GM20000 (cell line): ENCODE measurements around the gene CDX2.
A peak's percentile ranks its signal among the peaks of the same experiment; 100 is the strongest.

Source experiments
- DNase-seq: peaks from one replicate; pipeline ENCODE4 v3.0.0; 2012; ENCODE audit warnings: low spot score
- TF ChIP-seq, protein P1 (sequence below): IDR thresholded peaks from 2 replicates; pipeline ENCODE4 v1.5.1; 2012; ENCODE audit warnings: mild to moderate bottlenecking, control low read depth; ENCODE audit errors: extremely low read depth, missing control alignments

Gene CDX2

DNA sequence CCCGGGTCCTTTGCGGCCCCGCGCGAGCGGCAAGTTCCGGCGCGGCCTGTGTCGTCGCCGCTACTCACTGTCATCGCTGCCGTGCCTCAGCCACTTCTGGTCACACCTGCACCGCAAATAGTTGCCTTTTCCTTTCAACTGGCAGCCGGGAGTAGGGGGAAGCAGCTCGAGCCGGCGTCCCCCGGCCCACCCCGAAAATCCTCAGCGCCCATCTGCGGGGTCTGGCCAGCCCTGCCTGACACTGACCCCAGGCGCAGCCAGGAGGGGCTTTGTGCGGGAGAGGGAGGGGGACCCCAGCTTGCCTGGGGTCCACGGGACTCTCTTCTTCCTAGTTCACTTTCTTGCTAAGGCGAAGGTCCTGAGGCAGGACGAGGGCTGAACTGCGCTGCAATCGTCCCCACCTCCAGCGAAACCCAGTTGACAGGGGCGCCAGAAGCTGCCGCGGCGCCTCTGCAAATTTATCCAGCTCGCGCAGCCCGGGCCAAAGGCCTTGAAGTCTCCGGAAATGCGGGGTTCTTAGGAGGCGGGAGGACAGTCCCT lies 47.6 kb downstream of the CDX2 start:
- peak; percentile 66 for DNase-seq
- TF ChIP-seq, protein P1, sequence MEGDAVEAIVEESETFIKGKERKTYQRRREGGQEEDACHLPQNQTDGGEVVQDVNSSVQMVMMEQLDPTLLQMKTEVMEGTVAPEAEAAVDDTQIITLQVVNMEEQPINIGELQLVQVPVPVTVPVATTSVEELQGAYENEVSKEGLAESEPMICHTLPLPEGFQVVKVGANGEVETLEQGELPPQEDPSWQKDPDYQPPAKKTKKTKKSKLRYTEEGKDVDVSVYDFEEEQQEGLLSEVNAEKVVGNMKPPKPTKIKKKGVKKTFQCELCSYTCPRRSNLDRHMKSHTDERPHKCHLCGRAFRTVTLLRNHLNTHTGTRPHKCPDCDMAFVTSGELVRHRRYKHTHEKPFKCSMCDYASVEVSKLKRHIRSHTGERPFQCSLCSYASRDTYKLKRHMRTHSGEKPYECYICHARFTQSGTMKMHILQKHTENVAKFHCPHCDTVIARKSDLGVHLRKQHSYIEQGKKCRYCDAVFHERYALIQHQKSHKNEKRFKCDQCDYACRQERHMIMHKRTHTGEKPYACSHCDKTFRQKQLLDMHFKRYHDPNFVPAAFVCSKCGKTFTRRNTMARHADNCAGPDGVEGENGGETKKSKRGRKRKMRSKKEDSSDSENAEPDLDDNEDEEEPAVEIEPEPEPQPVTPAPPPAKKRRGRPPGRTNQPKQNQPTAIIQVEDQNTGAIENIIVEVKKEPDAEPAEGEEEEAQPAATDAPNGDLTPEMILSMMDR, result no peak

DNA sequence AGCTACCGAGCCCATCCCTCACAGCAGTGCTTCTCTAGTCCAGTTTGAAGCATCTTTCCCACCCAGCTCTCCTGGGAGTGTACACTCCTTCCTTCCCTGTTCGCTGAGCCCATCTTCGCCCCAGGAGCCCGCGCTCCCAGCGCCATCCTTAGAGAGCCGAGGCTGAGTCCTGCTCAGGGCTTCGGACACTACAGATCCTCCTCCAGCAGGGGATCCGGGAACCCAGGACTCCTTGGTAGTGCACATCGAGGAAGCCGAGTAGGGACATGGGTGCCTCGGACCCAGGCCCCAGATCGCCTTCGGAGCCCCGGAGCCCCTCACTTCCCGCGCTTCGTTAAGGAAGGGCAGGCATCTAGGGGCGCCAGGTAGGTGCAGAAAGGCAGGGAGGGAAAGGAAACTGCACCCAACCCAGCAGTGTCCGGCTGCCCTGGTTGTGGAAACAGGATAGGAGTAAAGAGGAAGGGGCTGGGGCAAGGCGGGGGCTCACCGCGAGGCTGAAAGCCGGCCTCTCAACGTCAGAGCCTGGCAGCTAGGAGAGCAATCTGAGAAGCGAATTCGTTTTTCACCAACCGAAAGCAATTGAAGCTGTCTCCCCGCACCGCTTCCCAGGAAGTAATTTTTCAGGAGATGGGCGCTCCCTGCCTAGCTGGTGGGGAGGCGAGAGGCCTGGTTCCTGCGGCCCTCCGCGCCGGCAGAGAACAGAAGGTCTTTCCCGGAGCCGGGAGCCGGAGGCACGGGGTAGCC lies 48.3 kb downstream of the CDX2 start:
- DNase-seq, result peak; percentile 46
- TF ChIP-seq, protein P1, result no peak

DNA sequence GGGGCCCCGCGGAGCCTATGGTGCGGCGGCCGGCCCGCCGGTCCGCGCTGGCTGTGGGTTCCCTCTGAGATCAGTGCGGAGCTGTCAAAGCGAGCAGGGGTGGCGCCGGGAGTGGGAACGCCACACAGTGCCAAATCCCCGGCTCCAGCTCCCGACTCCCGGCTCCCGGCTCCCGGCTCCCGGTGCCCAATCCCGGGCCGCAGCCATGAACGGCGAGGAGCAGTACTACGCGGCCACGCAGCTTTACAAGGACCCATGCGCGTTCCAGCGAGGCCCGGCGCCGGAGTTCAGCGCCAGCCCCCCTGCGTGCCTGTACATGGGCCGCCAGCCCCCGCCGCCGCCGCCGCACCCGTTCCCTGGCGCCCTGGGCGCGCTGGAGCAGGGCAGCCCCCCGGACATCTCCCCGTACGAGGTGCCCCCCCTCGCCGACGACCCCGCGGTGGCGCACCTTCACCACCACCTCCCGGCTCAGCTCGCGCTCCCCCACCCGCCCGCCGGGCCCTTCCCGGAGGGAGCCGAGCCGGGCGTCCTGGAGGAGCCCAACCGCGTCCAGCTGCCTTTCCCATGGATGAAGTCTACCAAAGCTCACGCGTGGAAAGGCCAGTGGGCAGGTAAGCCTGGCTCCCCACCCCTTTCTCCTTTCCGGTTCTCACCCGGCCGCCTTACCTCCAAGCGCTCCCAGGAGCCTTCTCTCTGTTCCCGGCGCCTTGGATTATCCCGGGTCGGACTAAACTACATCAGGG lies 49.0 kb downstream of the CDX2 start, which contains the start of gene PDX1:
Gene PDX1, plus strand, starts transcription at position 67 of the 743 bp plus-strand sequence. Its CDS starts 139 bp downstream, at position 206.
- DNase-seq, result no peak
- TF ChIP-seq, protein P1, result no peak

DNA sequence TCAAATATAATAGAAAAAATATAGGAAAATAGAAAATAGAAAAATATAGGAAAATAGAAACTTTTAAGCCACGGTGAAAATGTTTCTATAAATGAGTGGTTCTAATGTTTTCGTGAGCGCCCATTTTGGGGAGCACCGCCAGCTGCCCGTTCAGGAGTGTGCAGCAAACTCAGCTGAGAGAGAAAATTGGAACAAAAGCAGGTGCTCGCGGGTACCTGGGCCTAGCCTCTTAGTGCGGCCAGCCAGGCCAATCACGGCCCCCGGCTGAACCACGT lies 49.5 kb downstream of the CDX2 start:
- DNase-seq, result peak; percentile 82
- TF ChIP-seq, protein P1, result no peak

DNA sequence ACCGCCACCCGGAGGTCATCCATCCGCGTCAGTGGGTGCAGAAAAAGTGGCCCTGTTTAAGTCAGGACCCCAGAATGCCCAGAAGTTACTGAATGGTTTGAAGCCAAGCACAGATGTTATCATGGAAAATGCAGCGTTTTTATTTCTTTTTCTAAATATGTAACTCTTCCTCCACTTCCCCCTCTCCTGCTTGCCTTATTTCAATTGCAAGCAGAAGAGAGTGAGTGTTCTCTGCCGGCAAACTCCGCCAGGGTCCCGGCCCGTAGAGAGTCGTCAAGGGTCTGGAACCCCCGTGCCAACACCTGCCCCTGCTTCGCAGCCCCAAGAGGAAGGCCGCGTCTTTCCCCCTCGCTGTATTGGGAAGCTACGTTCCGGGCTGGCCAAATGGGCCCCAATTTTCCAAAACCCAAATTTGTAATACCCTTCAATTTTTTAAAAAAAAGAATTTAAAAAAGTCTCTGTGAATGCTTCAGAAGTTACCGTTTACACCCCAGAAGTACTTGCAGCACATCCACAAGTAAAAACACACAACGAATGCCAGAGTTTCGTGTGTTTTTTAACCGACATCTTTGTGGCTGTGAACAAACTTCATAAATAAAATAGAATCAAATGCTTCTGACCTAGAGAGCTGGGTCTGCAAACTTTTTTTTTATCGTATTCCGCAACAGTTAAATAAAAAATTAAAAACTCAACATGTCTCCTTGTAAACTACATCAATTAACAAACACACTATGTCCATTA lies 50.0 kb downstream of the CDX2 start:
- no peak for DNase-seq
- TF ChIP-seq, protein P1, result no peak

DNA sequence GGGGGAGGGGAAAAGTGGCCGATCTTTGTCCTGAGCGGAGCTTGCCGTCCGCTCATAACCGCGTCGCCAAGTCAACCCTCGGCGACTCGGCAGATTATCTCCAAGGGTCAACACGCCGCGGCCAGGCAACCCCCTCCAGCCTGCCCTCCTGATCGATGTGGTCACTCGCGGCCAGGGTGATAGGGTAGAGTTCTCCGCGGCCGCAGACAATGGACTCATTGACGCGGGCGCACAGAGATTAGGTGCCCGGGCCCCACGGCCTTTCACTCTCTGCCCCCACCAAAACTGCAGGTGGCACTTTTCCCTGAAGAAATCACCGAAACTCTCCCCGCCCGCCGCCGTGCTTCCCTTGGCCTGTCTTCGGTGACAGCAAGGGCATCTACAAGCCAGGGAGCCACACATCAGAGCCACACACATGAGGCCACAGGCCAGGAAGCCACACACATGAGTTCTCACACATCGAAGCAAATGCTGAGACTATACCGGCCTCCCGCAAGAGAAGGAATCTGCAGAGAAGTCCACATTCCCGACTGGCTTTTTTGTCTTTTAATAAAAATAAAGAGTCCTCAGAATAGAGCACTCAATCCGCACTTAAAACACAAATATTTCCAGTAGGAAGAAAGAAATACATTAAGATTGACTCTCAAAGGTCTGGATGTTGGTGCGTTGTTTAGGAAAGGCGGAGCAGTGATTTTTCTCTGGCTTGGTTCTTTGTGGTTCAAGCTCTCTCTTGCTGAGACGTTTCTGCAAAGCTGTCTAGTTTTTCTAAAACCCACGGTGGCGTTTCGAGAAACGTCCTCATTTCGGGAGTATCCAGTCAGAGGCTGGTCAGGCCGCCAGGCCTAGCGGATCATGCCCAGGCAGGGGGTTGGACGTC lies 50.8 kb downstream of the CDX2 start:
- DNase-seq, result no peak
- TF ChIP-seq, protein P1, result no peak
